Superior temporal gyrus (tissue), 1 donor: ENCODE measurements around the gene JAKMIP1.
A peak's percentile ranks its signal among the peaks of the same experiment; 100 is the strongest.

Experiments
- DNase-seq: peaks from one replicate; pipeline ENCODE4 v3.0.0-alpha.2; 2016; ENCODE audit errors: extremely low spot score

Gene JAKMIP1

DNA sequence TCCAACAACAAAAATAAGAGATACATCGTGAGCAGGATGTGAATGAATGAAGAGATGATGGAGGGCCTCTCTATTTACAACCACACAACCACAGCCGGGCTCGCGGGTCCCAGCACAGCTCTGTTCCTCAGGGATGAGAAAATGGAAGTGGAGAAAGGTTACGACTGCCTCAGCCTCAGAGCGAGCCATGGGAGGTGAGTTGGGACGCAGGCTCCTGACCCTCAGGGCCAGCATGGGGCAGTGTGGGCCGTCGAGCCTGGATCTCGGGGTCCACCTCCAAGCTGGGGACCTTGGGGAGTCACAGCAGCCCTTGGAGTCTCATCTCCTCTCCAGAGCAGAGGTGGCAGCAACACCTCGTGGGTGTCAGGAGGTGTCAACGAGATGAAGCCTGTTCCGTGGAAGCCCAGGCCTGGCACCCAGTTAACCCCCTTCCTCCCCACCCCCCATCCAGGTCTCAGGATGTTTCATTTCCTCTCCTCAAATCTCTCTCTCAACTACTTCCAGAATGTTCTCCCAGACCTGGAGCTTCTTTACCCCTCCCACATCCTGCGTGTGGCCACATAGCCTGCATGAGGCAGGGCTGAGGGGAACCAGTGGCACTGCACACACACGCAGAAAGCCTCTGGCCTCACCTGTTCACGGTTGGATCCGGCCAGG, 208.1 kb downstream of the JAKMIP1 start:
- DNase-seq, result no peak

DNA sequence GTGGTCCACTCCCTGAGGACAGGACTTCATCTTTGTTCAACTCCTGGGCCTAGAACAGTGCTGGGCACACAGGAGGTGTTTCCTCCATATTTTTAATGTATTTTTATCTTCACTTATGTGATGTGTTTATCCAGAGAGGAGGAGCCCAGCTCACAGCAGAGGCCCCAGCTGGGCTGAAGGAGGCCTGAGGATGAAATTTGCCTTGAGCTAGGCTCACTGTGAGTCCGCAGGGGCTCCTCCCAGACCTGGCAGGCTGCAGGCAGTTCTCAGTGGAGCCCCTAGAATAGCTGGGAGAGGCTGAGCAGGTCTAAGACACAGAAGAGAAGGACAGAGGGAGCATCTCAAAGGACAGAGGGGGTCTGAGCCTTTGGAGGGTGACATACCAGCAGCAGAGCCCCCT, 208.9 kb downstream of the JAKMIP1 start:
- DNase-seq, result no peak

DNA sequence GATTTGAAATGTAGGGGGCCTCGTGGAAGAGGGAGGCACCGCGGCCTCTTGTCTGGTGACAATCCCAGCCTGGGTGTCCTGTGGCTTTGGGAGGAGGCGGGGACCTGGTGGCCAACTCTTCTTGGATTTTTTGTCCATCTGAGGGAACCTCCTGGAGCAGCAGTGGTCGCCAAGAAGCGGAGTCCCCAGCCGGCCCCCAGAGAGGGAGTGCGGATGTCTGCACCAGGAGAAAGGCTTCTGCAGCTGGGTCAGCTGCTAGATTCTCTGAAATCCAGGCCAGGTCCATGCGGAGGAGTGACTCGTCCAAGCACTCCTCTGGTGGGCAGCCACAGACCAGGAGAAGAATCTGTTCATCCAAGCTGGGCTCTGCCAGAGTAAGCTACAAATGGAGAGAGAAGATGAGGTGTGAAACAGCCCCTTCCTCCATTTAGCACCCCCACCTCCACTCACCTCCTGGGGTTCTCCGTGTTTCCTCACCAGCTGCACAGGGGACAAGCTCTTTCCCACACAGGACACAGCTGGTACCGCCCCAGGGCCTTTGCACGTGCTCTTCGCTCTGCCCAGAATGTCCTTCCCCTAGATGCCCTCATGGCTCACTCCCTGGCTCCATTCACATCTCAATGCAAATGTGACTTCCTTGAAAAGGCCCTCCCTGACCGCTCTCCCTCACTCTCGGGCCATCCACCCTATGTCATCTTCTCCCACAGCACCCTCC, 209.7 kb downstream of the JAKMIP1 start:
- DNase-seq, result no peak

- DNase-seq, result no peak
Observed at GRCh38 chr4:5989236-5990225, 210.8 kb downstream of the JAKMIP1 start.

- no peak for DNase-seq
Observed at GRCh38 chr4:5988086-5988845, 212.1 kb downstream of the JAKMIP1 start.

- no peak for DNase-seq
Observed at GRCh38 chr4:5984843-5985242, 215.5 kb downstream of the JAKMIP1 start.

- DNase-seq, result no peak
Observed at GRCh38 chr4:5982156-5982973, 218.0 kb downstream of the JAKMIP1 start.

- peak; percentile 37 for DNase-seq
Observed at GRCh38 chr4:5980436-5981155, 219.8 kb downstream of the JAKMIP1 start.

GRCh38 chr4:5979981-5980380, 220.4 kb downstream of the JAKMIP1 start:
- no peak for DNase-seq

DNA sequence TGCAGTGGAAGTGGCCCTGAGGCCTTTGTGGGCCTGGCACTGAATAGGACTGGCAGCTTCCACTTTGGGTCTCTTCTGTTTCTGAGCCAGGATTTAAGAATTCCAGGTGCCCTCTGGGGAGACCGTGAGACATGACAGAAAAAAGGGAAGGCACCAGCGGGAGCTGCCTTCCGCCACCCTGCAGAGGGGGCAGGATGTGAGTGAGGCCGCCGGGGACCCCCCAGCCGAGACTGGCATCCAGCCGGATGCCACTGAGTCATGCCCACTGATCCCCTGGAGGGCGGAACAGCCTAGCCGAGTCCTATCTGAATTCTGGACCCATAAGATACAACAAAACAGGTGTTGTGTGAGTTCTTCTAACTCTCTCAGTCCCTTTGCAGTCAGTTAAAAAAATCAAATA, 223.4 kb downstream of the JAKMIP1 start:
- DNase-seq, result no peak

DNA sequence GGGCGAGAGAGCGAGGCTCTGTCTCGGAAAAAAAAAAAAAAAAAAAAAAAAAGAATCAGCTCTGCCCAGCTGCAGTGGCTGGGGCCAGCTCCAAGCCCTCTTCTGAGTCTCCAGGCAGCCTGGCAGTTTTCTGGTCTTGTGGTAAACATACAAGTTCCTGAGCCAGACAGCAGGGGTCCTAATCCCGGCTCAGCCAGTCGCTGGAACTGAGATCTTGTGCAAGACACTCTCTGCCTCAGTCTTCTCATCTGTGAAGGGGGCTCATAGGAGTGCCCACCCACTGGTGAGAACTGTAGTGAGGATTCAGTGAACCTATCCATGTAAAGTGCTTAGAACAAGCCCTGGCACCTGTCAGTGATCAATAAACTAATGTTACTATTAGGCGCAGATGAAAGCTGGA, 223.9 kb downstream of the JAKMIP1 start:
- no peak for DNase-seq
